Measurements from ENCODE around the gene TCF23. TPM values are rescaled to one million over a fixed set of nuclear protein-coding genes. Genes with fewer than 3 reads are reported as not detected.

The TCF23 gene
- total RNA-seq, 1 experiment from 2014 or later = 0.13 TPM

DNA sequence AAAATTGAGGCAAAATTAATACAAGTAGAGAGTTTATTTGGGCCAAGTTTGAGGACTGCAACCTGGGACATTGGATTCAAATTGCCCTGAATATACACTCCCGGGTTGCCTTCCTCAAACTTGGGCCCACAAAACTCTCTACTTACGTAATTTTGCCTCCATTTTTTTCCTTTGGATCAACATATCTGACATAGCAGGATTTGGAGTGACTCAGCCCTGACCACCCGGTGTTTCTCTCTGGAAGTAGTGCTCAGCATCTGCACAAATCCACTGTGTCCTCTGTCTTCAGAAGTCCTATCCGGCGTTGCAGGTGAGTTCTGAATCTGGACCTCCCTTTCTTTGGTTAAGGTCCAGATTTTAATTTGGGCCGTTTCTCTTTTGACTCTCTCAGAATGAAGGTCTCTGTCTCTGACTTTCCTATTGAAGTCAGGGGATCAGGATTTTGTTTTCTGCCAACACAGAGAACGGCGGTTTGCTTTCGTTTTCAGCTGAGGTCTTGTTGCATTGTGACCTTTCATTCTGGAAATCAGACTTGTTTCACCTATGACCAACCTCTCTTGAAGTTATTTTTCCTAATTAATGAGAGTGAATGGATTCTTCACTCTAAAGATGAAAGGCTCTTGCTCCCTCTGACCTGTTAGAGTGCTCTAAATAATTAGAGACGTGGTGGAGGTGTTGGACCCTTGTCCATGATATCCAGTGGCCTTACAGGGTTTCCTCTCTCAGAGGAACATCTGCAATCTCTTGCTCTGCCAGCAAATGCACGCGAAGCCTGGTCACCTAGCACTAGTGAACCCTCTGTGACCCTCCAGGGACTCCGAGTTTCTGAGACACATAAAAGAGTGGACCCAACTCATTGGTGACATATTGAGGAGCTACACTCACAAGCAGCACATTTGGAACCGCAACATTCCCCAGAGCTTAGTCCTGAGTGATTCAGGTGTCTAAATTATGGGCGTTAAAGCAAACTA, 13.6 kb downstream of the TCF23 start (continued):
- TF ChIP-seq, protein P1, sequence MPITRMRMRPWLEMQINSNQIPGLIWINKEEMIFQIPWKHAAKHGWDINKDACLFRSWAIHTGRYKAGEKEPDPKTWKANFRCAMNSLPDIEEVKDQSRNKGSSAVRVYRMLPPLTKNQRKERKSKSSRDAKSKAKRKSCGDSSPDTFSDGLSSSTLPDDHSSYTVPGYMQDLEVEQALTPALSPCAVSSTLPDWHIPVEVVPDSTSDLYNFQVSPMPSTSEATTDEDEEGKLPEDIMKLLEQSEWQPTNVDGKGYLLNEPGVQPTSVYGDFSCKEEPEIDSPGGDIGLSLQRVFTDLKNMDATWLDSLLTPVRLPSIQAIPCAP (CRISPR knock-in tag; IDR thresholded peaks at IDR 0.05) = no peak
- no peak for TF ChIP-seq ETV6 (CRISPR knock-in tag; IDR thresholded peaks at IDR 0.05)
- no peak for TF ChIP-seq ZBTB21 (CRISPR knock-in tag; IDR thresholded peaks at IDR 0.05; ENCODE audit: borderline replicate concordance)

DNA sequence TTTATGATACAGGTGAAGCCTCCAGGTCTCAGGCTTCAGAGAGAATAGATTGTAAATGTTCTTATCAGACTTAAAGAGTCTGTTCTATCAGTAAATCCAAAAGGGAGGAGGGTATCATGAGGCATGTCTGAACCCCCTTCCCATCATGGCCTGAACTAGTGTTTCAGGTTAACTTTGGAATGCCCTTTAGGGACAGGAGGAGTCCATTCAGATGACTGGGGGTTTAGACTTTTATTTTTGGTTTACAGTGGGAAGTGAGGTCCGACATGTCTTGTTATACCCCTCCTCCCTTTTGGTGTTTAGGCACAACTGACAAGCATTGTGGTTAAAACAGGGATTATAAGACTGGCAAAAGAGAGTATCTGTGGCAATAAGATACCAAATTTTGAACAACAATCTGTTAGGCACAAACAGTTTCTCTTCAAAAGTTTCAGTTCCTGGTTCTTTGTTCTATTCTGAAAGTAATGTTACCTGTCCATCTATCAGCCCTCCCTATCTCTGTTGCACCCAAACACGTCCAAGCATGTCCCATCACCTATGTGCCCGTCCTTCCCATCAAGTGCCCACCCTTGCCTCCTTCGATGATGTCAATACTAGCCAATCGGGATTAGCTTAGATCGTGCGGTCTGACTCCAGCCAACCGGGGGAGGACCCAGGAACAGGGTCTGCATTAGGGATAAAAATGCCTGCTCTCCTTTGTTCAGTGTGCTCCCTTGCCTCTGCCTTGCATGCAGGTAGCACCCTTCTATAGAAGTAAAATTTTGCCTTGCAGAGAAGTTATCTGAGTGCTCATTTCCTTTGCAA, 16.4 kb downstream of the TCF23 start:
- POLR2A ChIA-PET = no interaction called here
- Mint-ChIP-seq H3K36me3 (peaks cover 9% of the 10 kb centered on the region; the same call in 1 of the 2 replicates), H3K27ac (no peak overlapping the region), H3K4me3 (no peak overlapping the region), H3K4me1 (peaks cover 21% of the 10 kb centered on the region), H3K27me3 (ENCODE audit: low read depth) (no peaks in the 10 kb centered on the region), H3K9me3 (peaks cover 11% of the 10 kb centered on the region)
- TF ChIP-seq ZNF396 (CRISPR knock-in tag; IDR thresholded peaks at IDR 0.05; ENCODE audit: borderline replicate concordance) (no peak), NR3C1 (CRISPR knock-in tag; conservative IDR thresholded peaks at IDR 0.05; ENCODE audit: low read depth) (no peak), TP53 (CRISPR knock-in tag; IDR thresholded peaks at IDR 0.05) (no peak), EMX1 (CRISPR knock-in tag; IDR thresholded peaks at IDR 0.05) (no peak), PRRX2 (CRISPR knock-in tag; IDR thresholded peaks at IDR 0.05) (no peak)
- TF ChIP-seq, protein P2, sequence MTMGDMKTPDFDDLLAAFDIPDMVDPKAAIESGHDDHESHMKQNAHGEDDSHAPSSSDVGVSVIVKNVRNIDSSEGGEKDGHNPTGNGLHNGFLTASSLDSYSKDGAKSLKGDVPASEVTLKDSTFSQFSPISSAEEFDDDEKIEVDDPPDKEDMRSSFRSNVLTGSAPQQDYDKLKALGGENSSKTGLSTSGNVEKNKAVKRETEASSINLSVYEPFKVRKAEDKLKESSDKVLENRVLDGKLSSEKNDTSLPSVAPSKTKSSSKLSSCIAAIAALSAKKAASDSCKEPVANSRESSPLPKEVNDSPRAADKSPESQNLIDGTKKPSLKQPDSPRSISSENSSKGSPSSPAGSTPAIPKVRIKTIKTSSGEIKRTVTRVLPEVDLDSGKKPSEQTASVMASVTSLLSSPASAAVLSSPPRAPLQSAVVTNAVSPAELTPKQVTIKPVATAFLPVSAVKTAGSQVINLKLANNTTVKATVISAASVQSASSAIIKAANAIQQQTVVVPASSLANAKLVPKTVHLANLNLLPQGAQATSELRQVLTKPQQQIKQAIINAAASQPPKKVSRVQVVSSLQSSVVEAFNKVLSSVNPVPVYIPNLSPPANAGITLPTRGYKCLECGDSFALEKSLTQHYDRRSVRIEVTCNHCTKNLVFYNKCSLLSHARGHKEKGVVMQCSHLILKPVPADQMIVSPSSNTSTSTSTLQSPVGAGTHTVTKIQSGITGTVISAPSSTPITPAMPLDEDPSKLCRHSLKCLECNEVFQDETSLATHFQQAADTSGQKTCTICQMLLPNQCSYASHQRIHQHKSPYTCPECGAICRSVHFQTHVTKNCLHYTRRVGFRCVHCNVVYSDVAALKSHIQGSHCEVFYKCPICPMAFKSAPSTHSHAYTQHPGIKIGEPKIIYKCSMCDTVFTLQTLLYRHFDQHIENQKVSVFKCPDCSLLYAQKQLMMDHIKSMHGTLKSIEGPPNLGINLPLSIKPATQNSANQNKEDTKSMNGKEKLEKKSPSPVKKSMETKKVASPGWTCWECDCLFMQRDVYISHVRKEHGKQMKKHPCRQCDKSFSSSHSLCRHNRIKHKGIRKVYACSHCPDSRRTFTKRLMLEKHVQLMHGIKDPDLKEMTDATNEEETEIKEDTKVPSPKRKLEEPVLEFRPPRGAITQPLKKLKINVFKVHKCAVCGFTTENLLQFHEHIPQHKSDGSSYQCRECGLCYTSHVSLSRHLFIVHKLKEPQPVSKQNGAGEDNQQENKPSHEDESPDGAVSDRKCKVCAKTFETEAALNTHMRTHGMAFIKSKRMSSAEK (CRISPR knock-in tag; IDR thresholded peaks at IDR 0.05; ENCODE audit: borderline replicate concordance) = no peak
- TF ChIP-seq, protein P3, sequence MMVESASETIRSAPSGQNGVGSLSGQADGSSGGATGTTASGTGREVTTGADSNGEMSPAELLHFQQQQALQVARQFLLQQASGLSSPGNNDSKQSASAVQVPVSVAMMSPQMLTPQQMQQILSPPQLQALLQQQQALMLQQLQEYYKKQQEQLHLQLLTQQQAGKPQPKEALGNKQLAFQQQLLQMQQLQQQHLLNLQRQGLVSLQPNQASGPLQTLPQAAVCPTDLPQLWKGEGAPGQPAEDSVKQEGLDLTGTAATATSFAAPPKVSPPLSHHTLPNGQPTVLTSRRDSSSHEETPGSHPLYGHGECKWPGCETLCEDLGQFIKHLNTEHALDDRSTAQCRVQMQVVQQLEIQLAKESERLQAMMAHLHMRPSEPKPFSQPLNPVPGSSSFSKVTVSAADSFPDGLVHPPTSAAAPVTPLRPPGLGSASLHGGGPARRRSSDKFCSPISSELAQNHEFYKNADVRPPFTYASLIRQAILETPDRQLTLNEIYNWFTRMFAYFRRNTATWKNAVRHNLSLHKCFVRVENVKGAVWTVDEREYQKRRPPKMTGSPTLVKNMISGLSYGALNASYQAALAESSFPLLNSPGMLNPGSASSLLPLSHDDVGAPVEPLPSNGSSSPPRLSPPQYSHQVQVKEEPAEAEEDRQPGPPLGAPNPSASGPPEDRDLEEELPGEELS (CRISPR knock-in tag; IDR thresholded peaks at IDR 0.05) = no peak
- TF ChIP-seq, protein P4, sequence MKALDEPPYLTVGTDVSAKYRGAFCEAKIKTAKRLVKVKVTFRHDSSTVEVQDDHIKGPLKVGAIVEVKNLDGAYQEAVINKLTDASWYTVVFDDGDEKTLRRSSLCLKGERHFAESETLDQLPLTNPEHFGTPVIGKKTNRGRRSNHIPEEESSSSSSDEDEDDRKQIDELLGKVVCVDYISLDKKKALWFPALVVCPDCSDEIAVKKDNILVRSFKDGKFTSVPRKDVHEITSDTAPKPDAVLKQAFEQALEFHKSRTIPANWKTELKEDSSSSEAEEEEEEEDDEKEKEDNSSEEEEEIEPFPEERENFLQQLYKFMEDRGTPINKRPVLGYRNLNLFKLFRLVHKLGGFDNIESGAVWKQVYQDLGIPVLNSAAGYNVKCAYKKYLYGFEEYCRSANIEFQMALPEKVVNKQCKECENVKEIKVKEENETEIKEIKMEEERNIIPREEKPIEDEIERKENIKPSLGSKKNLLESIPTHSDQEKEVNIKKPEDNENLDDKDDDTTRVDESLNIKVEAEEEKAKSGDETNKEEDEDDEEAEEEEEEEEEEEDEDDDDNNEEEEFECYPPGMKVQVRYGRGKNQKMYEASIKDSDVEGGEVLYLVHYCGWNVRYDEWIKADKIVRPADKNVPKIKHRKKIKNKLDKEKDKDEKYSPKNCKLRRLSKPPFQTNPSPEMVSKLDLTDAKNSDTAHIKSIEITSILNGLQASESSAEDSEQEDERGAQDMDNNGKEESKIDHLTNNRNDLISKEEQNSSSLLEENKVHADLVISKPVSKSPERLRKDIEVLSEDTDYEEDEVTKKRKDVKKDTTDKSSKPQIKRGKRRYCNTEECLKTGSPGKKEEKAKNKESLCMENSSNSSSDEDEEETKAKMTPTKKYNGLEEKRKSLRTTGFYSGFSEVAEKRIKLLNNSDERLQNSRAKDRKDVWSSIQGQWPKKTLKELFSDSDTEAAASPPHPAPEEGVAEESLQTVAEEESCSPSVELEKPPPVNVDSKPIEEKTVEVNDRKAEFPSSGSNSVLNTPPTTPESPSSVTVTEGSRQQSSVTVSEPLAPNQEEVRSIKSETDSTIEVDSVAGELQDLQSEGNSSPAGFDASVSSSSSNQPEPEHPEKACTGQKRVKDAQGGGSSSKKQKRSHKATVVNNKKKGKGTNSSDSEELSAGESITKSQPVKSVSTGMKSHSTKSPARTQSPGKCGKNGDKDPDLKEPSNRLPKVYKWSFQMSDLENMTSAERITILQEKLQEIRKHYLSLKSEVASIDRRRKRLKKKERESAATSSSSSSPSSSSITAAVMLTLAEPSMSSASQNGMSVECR (CRISPR knock-in tag; IDR thresholded peaks at IDR 0.05; ENCODE audit: borderline replicate concordance) = no peak
- CTCF ChIA-PET = interaction anchor here (1.3 to 3.2 kb wide), 2 partner anchors 14 to 31 kb away, joined by 4 to 9 read pairs; no protein-coding TSS in a partner anchor
- no peak for DNase-seq (ENCODE audit: low spot score)
- peak; percentile 29; the same call in 1 of the 2 replicates for ATAC-seq
